HepG2 (cell line): ENCODE measurements around the gene FLG. TPM values are rescaled to one million over a fixed set of nuclear protein-coding genes. Genes with fewer than 3 reads are reported as not detected.

Experiments used
- ATAC-seq: fragments of 200-7000 bp; cut with Tn5 transposase; 3 replicates; pipeline ENCODE4 v1.9.1; 2020; ENCODE audit warnings: mild to moderate bottlenecking, moderate library complexity
- BruUV-seq: library from RNA; stranded (reverse); fragments of 400-500 nt; replicated peaks from 2 replicates; lab custom pipeline; 2021; lab: Mats Ljungman, UMichigan
- CTCF ChIA-PET: fragments of 300-600 bp; formaldehyde crosslinking; extraction: SDS; loops from one replicate; lab custom pipeline; 2021; ENCODE audit warnings: low total read pairs, inconsistent platforms, low intra/inter-chr PET ratio; lab: Yijun Ruan, JAX
- POLR2A ChIA-PET: fragments of 350-600 bp; sonication (Branson Sonifier 250); formaldehyde crosslinking; loops from one replicate; lab custom pipeline; 2020; ENCODE audit warnings: antibody characterized with exemption, inconsistent platforms; lab: Yijun Ruan, JAX
- DNase-seq: peaks from one replicate; pipeline ENCODE4 v3.0.0-alpha.2; 2015; ENCODE audit warnings: low spot score
- FAIRE-seq: peaks from 3 replicates; lab custom pipeline; 2011; peaks lifted over from hg19 to GRCh38; lab: Jason Lieb, UNC
- H2AFZ ChIP-seq: one replicate; pipeline ENCODE4 v1.6.1; 2011; ENCODE audit warnings: low read length, inconsistent platforms
- H3K27ac ChIP-seq: fragments of 300-600 bp; 3 replicates; pipeline ENCODE4 v1.8.0; 2011; ENCODE audit warnings: mixed run types, mild to moderate bottlenecking, mixed read lengths, low read length, inconsistent platforms; ENCODE audit not compliant: insufficient read depth; ENCODE audit errors: extremely low read length
- H3K27me3 ChIP-seq, 2 experiments: fragments of 200-600 bp in 1 of 2; 2 replicates in 1 of 2; 3 replicates in 1 of 2; pipeline versions ENCODE4 v1.6.0 to v1.8.0; 2011; ENCODE audit warnings: low read length in 2 of 2, mild to moderate bottlenecking in 2 of 2, moderate library complexity in 2 of 2, inconsistent platforms in 1 of 2; ENCODE audit not compliant: insufficient read depth in 2 of 2, control insufficient read depth in 1 of 2
- H3K36me3 ChIP-seq, 2 experiments: fragments of 200-600 bp in 1 of 2; replicated peaks in 1 of 2; 2 replicates in 1 of 2; 3 replicates in 1 of 2; pipeline versions ENCODE4 v1.5.1 to v1.8.0; 2011; ENCODE audit warnings: low read length in 2 of 2, inconsistent platforms in 1 of 2; ENCODE audit not compliant: insufficient read depth in 2 of 2, control insufficient read depth in 1 of 2
- H3K4me1 ChIP-seq: 2 replicates; pipeline ENCODE4 v1.5.1; 2012; ENCODE audit warnings: low read length, inconsistent platforms; ENCODE audit not compliant: insufficient read depth
- H3K4me2 ChIP-seq: 2 replicates; pipeline ENCODE4 v1.6.0; 2011; ENCODE audit warnings: low read depth, low read length, inconsistent platforms
- H3K4me3 ChIP-seq, 3 experiments: fragments of 200-600 bp in 1 of 3; sonication (generic), shearing (Covaris generic) in 1 of 3; replicated peaks in 1 of 3; 2 replicates each; pipeline ENCODE4 v1.5.1; 2011 to 2016; ENCODE audit warnings: low read length in 3 of 3, inconsistent platforms in 2 of 3, low read depth in 2 of 3, mild to moderate bottlenecking in 2 of 3, control low read depth in 1 of 3, mixed read lengths in 1 of 3; ENCODE audit not compliant: insufficient read depth in 1 of 3
- H3K79me2 ChIP-seq: one replicate; pipeline ENCODE4 v1.6.1; 2011; ENCODE audit warnings: low read length, inconsistent platforms; ENCODE audit not compliant: insufficient read depth
- H3K9ac ChIP-seq: 2 replicates; pipeline ENCODE4 v1.6.0; 2011; ENCODE audit warnings: mild to moderate bottlenecking, low read depth, low read length, inconsistent platforms; ENCODE audit not compliant: insufficient read depth
- H3K9me3 ChIP-seq: 2 replicates; pipeline ENCODE4 v1.5.1; 2012; ENCODE audit warnings: mild to moderate bottlenecking, low read length
- H4K20me1 ChIP-seq: 2 replicates; pipeline ENCODE4 v1.6.0; 2011; ENCODE audit warnings: inconsistent platforms, mild to moderate bottlenecking, low read length, moderate library complexity; ENCODE audit not compliant: insufficient read depth
- NFIC ChIP-seq: IDR thresholded peaks from 2 replicates; pipeline ENCODE4 v1.6.1; 2012; ENCODE audit warnings: mild to moderate bottlenecking, low read length, inconsistent platforms
- NRL ChIP-seq: sonication (generic); formaldehyde crosslinking; IDR thresholded peaks from 2 replicates; pipeline ENCODE4 v1.5.0; 2020; ENCODE audit warnings: missing genetic modification reagents, mild to moderate bottlenecking, moderate library complexity, borderline replicate concordance
- REPIN1 ChIP-seq: sonication (generic); formaldehyde crosslinking; IDR thresholded peaks from 2 replicates; pipeline ENCODE4 v1.8.0; 2022; ENCODE audit warnings: missing genetic modification reagents, low read depth, mild to moderate bottlenecking, borderline replicate concordance
- SATB2 ChIP-seq: sonication (generic); formaldehyde crosslinking; IDR thresholded peaks from 2 replicates; pipeline ENCODE4 v1.5.0; 2020; ENCODE audit warnings: missing genetic modification reagents
- TCF12 ChIP-seq, 2 experiments: fragments of 450-650 bp in 1 of 2; sonication (generic) in 1 of 2; formaldehyde crosslinking in 1 of 2; IDR thresholded peaks; 2 replicates each; pipeline versions ENCODE4 v1.6.1 to v1.8.0; 2017 to 2022; ENCODE audit warnings: antibody characterized with exemption in 1 of 2, mild to moderate bottlenecking in 1 of 2, missing genetic modification reagents in 1 of 2, moderate library complexity in 1 of 2
- ZBTB40 ChIP-seq, 2 experiments: fragments of 450-650 bp in 1 of 2; sonication (generic) in 1 of 2; formaldehyde crosslinking in 1 of 2; IDR thresholded peaks; 2 replicates each; pipeline versions ENCODE4 v1.6.1 to v1.8.0; 2016 to 2022; ENCODE audit warnings: antibody characterized with exemption in 1 of 2, mild to moderate bottlenecking in 1 of 2, missing genetic modification reagents in 1 of 2
- ZNF205 ChIP-seq: IDR thresholded peaks from 2 replicates; pipeline ENCODE4 v1.6.1; 2018; ENCODE audit warnings: missing biosample characterization, missing genetic modification reagents
- ZNF746 ChIP-seq: sonication (generic); formaldehyde crosslinking; IDR thresholded peaks from 2 replicates; pipeline ENCODE4 v1.8.0; 2022; ENCODE audit warnings: mild to moderate bottlenecking, missing genetic modification reagents
- ZNF891 ChIP-seq: sonication (generic); formaldehyde crosslinking; IDR thresholded peaks from 2 replicates; pipeline ENCODE4 v1.5.0; 2020; ENCODE audit warnings: mild to moderate bottlenecking, missing genetic modification reagents
- WGBS: methylation state at CpG from one replicate; pipeline ENCODE4 v1.1.6; 2017; ENCODE audit warnings: low lambda C conversion rate; 5-methylcytosine and 5-hydroxymethylcytosine counted together
- in situ Hi-C: cut with HindIII; loops from 2 replicates; pipeline ENCODE4 v1.10.0; 2017; ENCODE audit warnings: low pct_unique_long_range_greater_than_20kb; ENCODE audit not compliant: extremely low pct_ligation_motif_present
- intact Hi-C: fragments of 100-400 bp; cut with micrococcal nuclease; formaldehyde crosslinking; loops from one replicate; pipeline ENCODE4 v1.10.0; 2022; ENCODE audit not compliant: unreplicated experiment
- polyA plus RNA-seq, 8 experiments: library from polyadenylated mRNA; depleted of rRNA in 3 of 8; stranded (reverse) in 7 of 8; unstranded in 1 of 8; fragments of >200 nt; fragmentation: Illumina TruSeq in 4 of 8; extraction: Trizol in 4 of 8; gene quantifications; 2 replicates each; pipeline versions ENCODE4 v1.2.1 to v1.2.3, GENCODE V29; 2011 to 2016; ENCODE audit warnings: low read depth in 4 of 8, missing spikeins in 1 of 8, mixed read lengths in 1 of 8; ENCODE audit not compliant: insufficient read depth in 1 of 8
- total RNA-seq, 5 experiments: library from RNA; depleted of rRNA; stranded (reverse); fragments of >200 nt; fragmentation: Illumina TruSeq; extraction: Trizol; gene quantifications; 2 replicates each; pipeline ENCODE4 v1.2.3, GENCODE V29; 2016; ENCODE audit warnings: low read depth in 1 of 5

FLG gene
- total and polyA plus RNA-seq, 2 of the 13 experiments (the other 11 are each of a cell fraction or from before 2014, with no cell fraction given): 0.01 TPM; not detected in 1

DNA sequence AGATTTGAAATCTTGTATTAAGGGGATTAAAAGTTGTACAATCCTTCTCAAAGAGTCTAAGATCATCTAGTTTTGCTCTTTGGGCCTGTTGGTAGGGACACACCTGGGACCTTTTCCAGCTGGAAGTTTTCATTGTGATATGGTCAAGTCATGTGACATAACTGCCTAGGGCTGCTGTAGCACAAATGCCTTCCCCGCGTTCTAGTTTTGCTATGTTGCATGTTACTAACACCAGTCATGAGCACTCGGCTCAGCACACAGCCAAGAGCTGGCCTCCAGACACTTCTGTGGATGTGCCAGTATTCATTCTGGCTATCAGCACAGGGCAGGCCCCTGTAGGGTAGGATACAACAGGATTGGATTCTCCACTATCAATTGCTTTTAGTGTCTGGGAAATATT is 49.4 kb upstream of the FLG start:
- H3K27ac ChIP-seq: no peak overlapping the region

More for the DNA sequence above, 49.4 kb upstream of the FLG start:
- no peak for FAIRE-seq
- H3K4me2 ChIP-seq: no peak overlapping the region
- H3K9ac ChIP-seq: no peak overlapping the region
- H3K9me3 ChIP-seq: peaks cover 3% of the 10 kb centered on the region; the same call in 1 of the 2 replicates
- no peak for ATAC-seq
- TF ChIP-seq ZNF746 (CRISPR knock-in tag): no peak
- no peak for TF ChIP-seq ZNF891 (CRISPR knock-in tag)
- TF ChIP-seq SATB2 (CRISPR knock-in tag): no peak
- TF ChIP-seq NFIC: no peak
- TF ChIP-seq ZNF205 (CRISPR knock-in tag): no peak
- TF ChIP-seq REPIN1 (CRISPR knock-in tag): no peak
- no peak for TF ChIP-seq NRL (CRISPR knock-in tag)
- TF ChIP-seq TCF12 (IDR thresholded peaks at IDR 0.05): no peak
- TF ChIP-seq TCF12 (CRISPR knock-in tag; IDR thresholded peaks at IDR 0.05): no peak
- no peak for TF ChIP-seq ZBTB40 (IDR thresholded peaks at IDR 0.05)
- no peak for TF ChIP-seq ZBTB40 (CRISPR knock-in tag; IDR thresholded peaks at IDR 0.05)
- ChIA-PET CTCF (no interaction called here), POLR2A (no interaction called here)
- H3K27me3 ChIP-seq: peaks cover 0 to 3% of the 10 kb centered on the region in 2 experiments; a peak in 1 of 5 replicates
- no peaks in the 10 kb centered on the region for H3K4me1 ChIP-seq
- intact Hi-C loops (no loop called here), in situ Hi-C loops (no loop called here)
- H4K20me1 ChIP-seq: no peaks in the 10 kb centered on the region
- H3K4me3 ChIP-seq: no peak overlapping the region
- H3K79me2 ChIP-seq: no peaks in the 10 kb centered on the region
- no peak for DNase-seq
- no peak overlapping the region for H2AFZ ChIP-seq
- no peaks in the 10 kb centered on the region for H3K36me3 ChIP-seq
- BruUV-seq: no TSS peak
- 0% methylated on average over 1 of the region's 3 CpGs for WGBS
